Upper lobe of left lung (tissue), 4 donors: ENCODE results near the gene SSBP3.

ENCODE experiments used
- CTCF ChIP-seq, 6 experiments: fragments of 450-650 bp in 4 of 6; fragments of 200-600 bp in 2 of 6; sonication (generic) in 2 of 6; IDR thresholded peaks; one replicate each; pipeline ENCODE4 v1.5.1; 2016 to 2019; ENCODE audit warnings: antibody characterized with exemption in 6 of 6
- POLR2AphosphoS5 ChIP-seq, 2 donors: sonication (generic); formaldehyde crosslinking; IDR thresholded peaks; one replicate each; pipeline ENCODE4 v1.5.1; 2017; ENCODE audit warnings: antibody characterized with exemption in 2 of 2

- TF ChIP-seq CTCF (IDR thresholded peaks at IDR 0.05): no peak
- TF ChIP-seq POLR2AphosphoS5 (IDR thresholded peaks at IDR 0.05): no peak
These were observed 229.4 kb downstream of the SSBP3 start for GRCh38 chr1:54176621-54177327.
